Measurements from ENCODE around the gene PLD6. TPM values are rescaled to one million over a fixed set of nuclear protein-coding genes. Genes with fewer than 3 reads are reported as not detected.

The PLD6 gene
- total RNA-seq, 1 experiment from 2014 or later: 1.2 TPM

- DNase-seq (ENCODE audit: low spot score): no peak
- Mint-ChIP-seq H3K36me3 (no peaks in the 10 kb centered on the region), H3K27me3 (ENCODE audit: low read depth) (peaks cover 2% of the 10 kb centered on the region; the same call in 1 of the 2 replicates), H3K9me3 (no peaks in the 10 kb centered on the region), H3K4me1 (no peaks in the 10 kb centered on the region), H3K27ac (no peak overlapping the region), H3K4me3 (no peak overlapping the region)
- ChIA-PET CTCF (interaction anchor here (1.0 kb wide), 1 partner anchor 59 kb away, joined by 5 read pairs; no protein-coding TSS in a partner anchor), POLR2A (no interaction called here)
- no peak for ATAC-seq
- TF ChIP-seq, protein P1, sequence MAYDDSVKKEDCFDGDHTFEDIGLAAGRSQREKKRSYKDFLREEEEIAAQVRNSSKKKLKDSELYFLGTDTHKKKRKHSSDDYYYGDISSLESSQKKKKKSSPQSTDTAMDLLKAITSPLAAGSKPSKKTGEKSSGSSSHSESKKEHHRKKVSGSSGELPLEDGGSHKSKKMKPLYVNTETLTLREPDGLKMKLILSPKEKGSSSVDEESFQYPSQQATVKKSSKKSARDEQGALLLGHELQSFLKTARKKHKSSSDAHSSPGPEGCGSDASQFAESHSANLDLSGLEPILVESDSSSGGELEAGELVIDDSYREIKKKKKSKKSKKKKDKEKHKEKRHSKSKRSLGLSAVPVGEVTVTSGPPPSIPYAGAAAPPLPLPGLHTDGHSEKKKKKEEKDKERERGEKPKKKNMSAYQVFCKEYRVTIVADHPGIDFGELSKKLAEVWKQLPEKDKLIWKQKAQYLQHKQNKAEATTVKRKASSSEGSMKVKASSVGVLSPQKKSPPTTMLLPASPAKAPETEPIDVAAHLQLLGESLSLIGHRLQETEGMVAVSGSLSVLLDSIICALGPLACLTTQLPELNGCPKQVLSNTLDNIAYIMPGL (CRISPR knock-in tag; IDR thresholded peaks at IDR 0.05): no peak
- TF ChIP-seq, protein P2, sequence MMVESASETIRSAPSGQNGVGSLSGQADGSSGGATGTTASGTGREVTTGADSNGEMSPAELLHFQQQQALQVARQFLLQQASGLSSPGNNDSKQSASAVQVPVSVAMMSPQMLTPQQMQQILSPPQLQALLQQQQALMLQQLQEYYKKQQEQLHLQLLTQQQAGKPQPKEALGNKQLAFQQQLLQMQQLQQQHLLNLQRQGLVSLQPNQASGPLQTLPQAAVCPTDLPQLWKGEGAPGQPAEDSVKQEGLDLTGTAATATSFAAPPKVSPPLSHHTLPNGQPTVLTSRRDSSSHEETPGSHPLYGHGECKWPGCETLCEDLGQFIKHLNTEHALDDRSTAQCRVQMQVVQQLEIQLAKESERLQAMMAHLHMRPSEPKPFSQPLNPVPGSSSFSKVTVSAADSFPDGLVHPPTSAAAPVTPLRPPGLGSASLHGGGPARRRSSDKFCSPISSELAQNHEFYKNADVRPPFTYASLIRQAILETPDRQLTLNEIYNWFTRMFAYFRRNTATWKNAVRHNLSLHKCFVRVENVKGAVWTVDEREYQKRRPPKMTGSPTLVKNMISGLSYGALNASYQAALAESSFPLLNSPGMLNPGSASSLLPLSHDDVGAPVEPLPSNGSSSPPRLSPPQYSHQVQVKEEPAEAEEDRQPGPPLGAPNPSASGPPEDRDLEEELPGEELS (CRISPR knock-in tag; IDR thresholded peaks at IDR 0.05): no peak
- no peak for TF ChIP-seq PRRX2 (CRISPR knock-in tag; IDR thresholded peaks at IDR 0.05)
- TF ChIP-seq NR2C2 (CRISPR knock-in tag; IDR thresholded peaks at IDR 0.05): no peak
- TF ChIP-seq AR (CRISPR knock-in tag; IDR thresholded peaks at IDR 0.05): no peak
- TF ChIP-seq MXD4 (CRISPR knock-in tag; IDR thresholded peaks at IDR 0.05; ENCODE audit: borderline replicate concordance): no peak
- no peak for TF ChIP-seq GRHL2 (CRISPR knock-in tag; IDR thresholded peaks at IDR 0.05; ENCODE audit: insufficient replicate concordance, severe bottlenecking)
- TF ChIP-seq JAZF1 (CRISPR knock-in tag; IDR thresholded peaks at IDR 0.05): no peak
These were observed 5.8 kb downstream of the PLD6 start for GRCh38 chr17:17200311-17200710.

DNA sequence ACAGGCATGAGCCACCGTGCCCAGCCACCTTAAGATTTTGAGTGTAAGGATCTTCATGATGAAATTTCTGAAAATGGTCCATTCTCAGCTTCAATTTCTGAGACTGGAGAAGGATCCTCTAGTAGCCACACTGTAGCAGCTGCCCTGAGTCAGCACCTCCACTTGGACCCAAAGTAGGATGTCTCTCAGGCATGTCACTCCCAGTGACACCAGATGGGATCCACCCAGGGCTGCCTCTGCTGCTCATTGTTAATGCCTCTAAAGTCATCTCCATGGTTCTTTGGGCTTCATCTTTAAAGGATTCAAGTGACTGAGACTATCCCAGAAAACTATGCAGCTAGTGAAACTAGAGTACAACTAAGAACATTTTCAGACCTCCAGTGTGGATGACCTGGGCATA lies 7.9 kb downstream of the PLD6 start:
- Mint-ChIP-seq H3K9me3 (no peaks in the 10 kb centered on the region), H3K4me1 (no peaks in the 10 kb centered on the region), H3K27me3 (ENCODE audit: low read depth) (no peaks in the 10 kb centered on the region), H3K36me3 (no peaks in the 10 kb centered on the region), H3K27ac (no peak overlapping the region), H3K4me3 (no peak overlapping the region)
- TF ChIP-seq KAT7 (CRISPR knock-in tag; IDR thresholded peaks at IDR 0.05; ENCODE audit: borderline replicate concordance): no peak
- no peak for TF ChIP-seq NR2C2 (CRISPR knock-in tag; IDR thresholded peaks at IDR 0.05)
- no peak for TF ChIP-seq MYBL2 (CRISPR knock-in tag; IDR thresholded peaks at IDR 0.05)
- no peak for TF ChIP-seq CREB1 (CRISPR knock-in tag; IDR thresholded peaks at IDR 0.05)
- no peak for TF ChIP-seq SMAD4 (CRISPR knock-in tag; IDR thresholded peaks at IDR 0.05)
- no peak for TF ChIP-seq FOXJ3 (CRISPR knock-in tag; IDR thresholded peaks at IDR 0.05; ENCODE audit: borderline replicate concordance)
- no peak for TF ChIP-seq ZNF317 (CRISPR knock-in tag; IDR thresholded peaks at IDR 0.05; ENCODE audit: borderline replicate concordance, low read depth)
- no peak for TF ChIP-seq CTCF (IDR thresholded peaks at IDR 0.05)
- TF ChIP-seq, protein P3, sequence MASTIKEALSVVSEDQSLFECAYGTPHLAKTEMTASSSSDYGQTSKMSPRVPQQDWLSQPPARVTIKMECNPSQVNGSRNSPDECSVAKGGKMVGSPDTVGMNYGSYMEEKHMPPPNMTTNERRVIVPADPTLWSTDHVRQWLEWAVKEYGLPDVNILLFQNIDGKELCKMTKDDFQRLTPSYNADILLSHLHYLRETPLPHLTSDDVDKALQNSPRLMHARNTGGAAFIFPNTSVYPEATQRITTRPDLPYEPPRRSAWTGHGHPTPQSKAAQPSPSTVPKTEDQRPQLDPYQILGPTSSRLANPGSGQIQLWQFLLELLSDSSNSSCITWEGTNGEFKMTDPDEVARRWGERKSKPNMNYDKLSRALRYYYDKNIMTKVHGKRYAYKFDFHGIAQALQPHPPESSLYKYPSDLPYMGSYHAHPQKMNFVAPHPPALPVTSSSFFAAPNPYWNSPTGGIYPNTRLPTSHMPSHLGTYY (CRISPR knock-in tag; IDR thresholded peaks at IDR 0.05): no peak
- TF ChIP-seq NR1H2 (CRISPR knock-in tag; IDR thresholded peaks at IDR 0.05): no peak
- no peak for TF ChIP-seq ZNF416 (CRISPR knock-in tag; IDR thresholded peaks at IDR 0.05)
- ChIA-PET POLR2A (no interaction called here), CTCF (no interaction called here)
- DNase-seq (ENCODE audit: low spot score) (no peak), ATAC-seq (no peak)

All from WTC11 (cell line).